ENCODE data around the gene SLX4.

Gene SLX4

DNA sequence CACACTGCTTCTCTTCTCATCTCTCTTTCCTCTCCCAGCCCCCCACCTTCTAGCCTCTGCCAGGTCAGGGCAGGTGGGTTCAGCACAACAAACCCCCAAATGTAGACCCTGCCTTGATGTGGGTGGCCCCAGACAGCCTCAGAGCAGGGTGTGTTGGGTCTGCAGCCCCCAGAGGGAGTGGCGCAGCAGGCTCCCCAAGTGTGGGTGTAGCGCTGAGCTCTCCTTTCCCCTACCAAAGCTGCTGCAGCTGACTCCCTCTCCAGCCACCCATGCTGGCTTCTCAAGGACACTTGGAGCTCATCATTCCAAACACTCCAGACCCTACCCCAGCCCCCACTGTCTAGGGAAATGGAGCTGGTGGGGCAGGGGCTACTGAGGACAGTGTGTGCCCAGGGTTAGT, 61.5 kb downstream of the SLX4 start:
- DNase-seq = no peak

DNA sequence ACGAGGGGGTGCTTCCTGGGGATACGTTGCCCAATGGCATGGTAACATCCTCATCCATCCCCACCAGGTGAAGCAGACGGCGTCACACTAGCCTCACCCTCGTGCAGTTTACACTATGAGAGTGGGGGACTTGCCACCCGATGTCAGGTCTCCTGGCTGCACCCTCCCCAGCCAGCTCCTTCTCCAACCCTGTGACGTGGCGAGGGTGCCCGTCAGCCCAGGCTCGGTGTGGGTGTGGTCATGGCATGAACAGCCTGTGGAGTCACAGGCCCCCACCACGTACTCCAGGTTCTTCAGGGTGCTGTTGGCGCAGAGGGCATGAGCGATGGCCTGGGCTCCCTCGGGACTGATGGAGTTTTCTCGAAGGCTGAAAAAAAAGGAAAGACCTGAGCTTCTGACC, 62.5 kb downstream of the SLX4 start:
- no peak for DNase-seq

GRCh38 chr16:3548445-3548844, 63.0 kb downstream of the SLX4 start:
- no peak for DNase-seq

GRCh38 chr16:3546986-3547682, 64.3 kb downstream of the SLX4 start:
- DNase-seq = no peak

DNA sequence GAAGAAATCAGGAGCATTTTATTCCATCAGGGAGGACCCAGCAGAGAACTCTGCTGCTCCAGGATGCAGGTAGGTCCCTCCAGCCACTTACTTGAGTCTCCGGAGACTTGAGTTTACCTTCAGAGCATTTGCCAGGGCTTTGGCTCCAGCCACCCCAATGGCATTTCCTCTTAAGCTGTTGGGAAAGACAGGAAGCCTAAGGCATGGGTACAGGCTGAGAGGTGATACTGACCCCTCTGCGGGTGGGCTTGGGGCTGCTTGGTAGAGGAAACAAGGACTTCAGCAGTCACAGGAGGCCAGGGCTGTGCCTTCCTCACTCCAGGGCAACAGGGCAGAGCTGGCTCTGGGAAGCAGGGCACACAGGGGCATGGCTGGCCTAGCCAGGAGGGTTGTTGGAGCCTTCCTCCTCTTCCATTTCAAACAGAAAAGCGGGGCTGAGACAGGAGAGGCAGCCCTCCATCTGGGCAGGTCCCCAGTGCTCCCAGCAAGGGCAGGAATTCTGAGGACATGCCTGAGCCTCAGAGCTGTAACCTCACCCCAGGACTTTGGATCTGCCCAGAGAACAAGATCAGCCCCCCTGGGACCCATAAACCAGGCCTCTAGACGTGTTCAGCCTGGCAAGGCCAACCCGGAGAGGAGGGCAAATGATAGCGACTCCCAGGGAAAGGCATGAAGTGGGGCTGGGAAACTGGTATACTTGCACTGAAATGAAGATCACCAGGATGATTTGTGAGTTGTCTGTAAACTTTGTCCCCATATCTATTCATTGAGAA, 68.6 kb downstream of the SLX4 start:
- no peak for DNase-seq

GRCh38 chr16:3541527-3542155, 69.8 kb downstream of the SLX4 start:
- DNase-seq = no peak

DNA sequence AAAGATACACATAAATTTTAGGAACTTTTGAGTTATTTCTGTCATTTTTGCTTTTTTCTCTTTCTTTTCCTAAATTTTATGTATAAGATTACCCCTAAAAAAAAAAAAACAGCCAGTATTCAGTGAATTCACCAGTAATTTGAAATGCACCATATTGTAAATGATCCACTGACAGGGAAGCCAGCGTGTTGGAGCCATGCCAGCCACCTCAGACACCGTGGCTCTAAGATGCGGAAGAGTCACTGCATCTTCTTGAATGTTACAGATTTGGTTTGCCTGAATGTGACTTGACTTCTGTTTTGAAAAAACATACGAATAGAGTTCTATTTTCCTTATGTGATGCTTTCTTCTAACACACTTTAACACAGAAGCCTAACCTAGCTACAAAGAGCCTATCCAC, 73.2 kb downstream of the SLX4 start:
- no peak for DNase-seq

DNA sequence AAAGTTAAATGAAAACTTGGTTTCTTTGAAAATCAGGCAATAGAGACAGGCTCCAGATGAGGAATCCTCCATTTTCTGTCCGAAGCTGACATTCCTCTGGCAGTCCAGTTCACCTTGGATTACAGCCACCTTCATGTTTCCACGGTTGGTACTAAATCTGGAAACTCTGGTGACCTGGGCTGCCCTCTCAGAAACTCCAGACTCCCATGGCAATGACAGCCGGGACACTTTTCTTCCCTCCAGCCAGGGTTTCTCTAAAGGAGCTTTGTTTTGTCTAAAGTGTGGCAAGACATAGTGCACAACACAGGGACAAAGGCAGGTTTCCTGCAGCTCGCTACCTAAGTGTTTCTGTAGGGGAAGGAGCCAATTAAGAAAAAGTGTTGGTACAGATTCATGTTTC, 74.6 kb downstream of the SLX4 start:
- DNase-seq = no peak

- DNase-seq = peak; percentile 70
These were observed 75.1 kb downstream of the SLX4 start for GRCh38 chr16:3536271-3536731.

GRCh38 chr16:3534126-3534525, 77.3 kb downstream of the SLX4 start:
- DNase-seq = no peak

DNA sequence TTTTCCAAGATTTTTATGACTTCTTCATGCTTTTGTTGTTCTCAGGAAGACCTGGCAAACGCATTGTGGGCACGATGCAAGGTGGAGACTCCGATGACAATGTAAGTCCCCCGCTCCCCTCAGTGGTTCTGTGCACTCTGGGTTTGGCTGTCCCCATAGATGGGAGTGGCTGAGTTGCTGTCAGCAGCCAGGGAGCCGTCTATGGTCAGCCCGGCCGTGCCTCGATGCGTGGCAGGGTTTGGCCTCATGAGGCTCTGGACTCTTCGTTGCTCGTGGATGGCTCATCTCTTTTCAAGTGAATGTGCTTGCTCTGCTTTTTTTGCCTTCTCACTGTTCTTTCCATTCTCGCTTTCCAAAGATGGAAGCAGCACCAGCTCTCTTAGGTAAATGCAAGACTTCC, 78.7 kb downstream of the SLX4 start:
- DNase-seq = no peak
